Measurements from ENCODE around the gene NECTIN2.
"Not testable (repeated sequence)": the region's sequence is repeated elsewhere in the genome, so short reads cannot be mapped to it uniquely, and the experiment has no call there.

Gene NECTIN2

GRCh38 chr19:44856421-44857083 lies 10.5 kb downstream of the NECTIN2 start:
- CTCF ChIA-PET = no interaction called here
- Mint-ChIP-seq H3K4me3 (no peak overlapping the region), H3K4me1 (peaks cover 4% of the 10 kb centered on the region), H3K27me3 (peaks cover 25% of the 10 kb centered on the region), H3K9me3 (no peaks in the 10 kb centered on the region), H3K27ac (no peak overlapping the region), H3K36me3 (no peaks in the 10 kb centered on the region)
- no peak for DNase-seq

- H3K36me3 Mint-ChIP-seq = no peaks in the 10 kb centered on the region
- no peak overlapping the region for H3K4me3 Mint-ChIP-seq
- H3K4me1 Mint-ChIP-seq = peaks cover 3% of the 10 kb centered on the region
- DNase-seq = no peak
- CTCF ChIA-PET = no interaction called here
- peaks cover 12% of the 10 kb centered on the region for H3K27me3 Mint-ChIP-seq
- H3K27ac Mint-ChIP-seq = no peak overlapping the region
- no peaks in the 10 kb centered on the region for H3K9me3 Mint-ChIP-seq
These were observed 11.7 kb downstream of the NECTIN2 start for GRCh38 chr19:44857837-44858236.

GRCh38 chr19:44861576-44861975 lies 15.5 kb downstream of the NECTIN2 start:
- DNase-seq, H3K27me3 Mint-ChIP-seq, CTCF ChIA-PET, H3K36me3 Mint-ChIP-seq, H3K4me3 Mint-ChIP-seq, H3K27ac Mint-ChIP-seq, H3K4me1 Mint-ChIP-seq, H3K9me3 Mint-ChIP-seq: not testable (repeated sequence)

GRCh38 chr19:44863990-44864389 lies 17.9 kb downstream of the NECTIN2 start:
- CTCF ChIA-PET = no interaction called here

DNA sequence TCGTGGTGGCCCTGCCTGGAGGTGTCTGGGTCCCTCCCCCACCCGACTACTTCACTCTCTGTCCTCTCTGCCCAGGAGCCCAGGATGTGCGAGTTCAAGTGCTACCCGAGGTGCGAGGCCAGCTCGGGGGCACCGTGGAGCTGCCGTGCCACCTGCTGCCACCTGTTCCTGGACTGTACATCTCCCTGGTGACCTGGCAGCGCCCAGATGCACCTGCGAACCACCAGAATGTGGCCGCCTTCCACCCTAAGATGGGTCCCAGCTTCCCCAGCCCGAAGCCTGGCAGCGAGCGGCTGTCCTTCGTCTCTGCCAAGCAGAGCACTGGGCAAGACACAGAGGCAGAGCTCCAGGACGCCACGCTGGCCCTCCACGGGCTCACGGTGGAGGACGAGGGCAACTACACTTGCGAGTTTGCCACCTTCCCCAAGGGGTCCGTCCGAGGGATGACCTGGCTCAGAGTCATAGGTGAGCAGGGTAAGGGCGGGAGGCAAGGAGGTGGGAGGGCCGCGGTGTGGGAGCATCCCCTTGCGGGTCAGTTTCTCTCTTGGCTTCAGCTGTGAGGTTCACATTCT lies 19.2 kb downstream of the NECTIN2 start:
- CTCF ChIA-PET = no interaction called here
- no peak overlapping the region for H3K27ac Mint-ChIP-seq

More at GRCh38 chr19:44863990-44864389, 17.9 kb downstream of the NECTIN2 start:
- H3K4me1 Mint-ChIP-seq = peaks cover 5% of the 10 kb centered on the region
- H3K27me3 Mint-ChIP-seq = peaks cover 5% of the 10 kb centered on the region
- no peaks in the 10 kb centered on the region for H3K9me3 Mint-ChIP-seq
- H3K4me3 Mint-ChIP-seq = no peak overlapping the region
- no peak overlapping the region for H3K27ac Mint-ChIP-seq
- H3K36me3 Mint-ChIP-seq = no peaks in the 10 kb centered on the region
- DNase-seq = no peak

GRCh38 chr19:44866664-44867063 lies 20.6 kb downstream of the NECTIN2 start:
- no peak overlapping the region for H3K4me3 Mint-ChIP-seq
- H3K27me3 Mint-ChIP-seq = peaks cover 14% of the 10 kb centered on the region
- no peak overlapping the region for H3K27ac Mint-ChIP-seq
- CTCF ChIA-PET = no interaction called here
- H3K4me1 Mint-ChIP-seq = peaks cover 5% of the 10 kb centered on the region
- no peaks in the 10 kb centered on the region for H3K9me3 Mint-ChIP-seq
- DNase-seq = no peak
- H3K36me3 Mint-ChIP-seq = no peaks in the 10 kb centered on the region

More for the DNA sequence above, 19.2 kb downstream of the NECTIN2 start:
- H3K4me1 Mint-ChIP-seq = peaks cover 5% of the 10 kb centered on the region
- H3K27me3 Mint-ChIP-seq = peaks cover 12% of the 10 kb centered on the region
- no peaks in the 10 kb centered on the region for H3K36me3 Mint-ChIP-seq
- no peaks in the 10 kb centered on the region for H3K9me3 Mint-ChIP-seq
- H3K4me3 Mint-ChIP-seq = no peak overlapping the region
- DNase-seq = no peak

GRCh38 chr19:44867578-44867977 lies 21.5 kb downstream of the NECTIN2 start:
- Mint-ChIP-seq H3K36me3 (no peaks in the 10 kb centered on the region), H3K27ac (no peak overlapping the region), H3K4me3 (no peak overlapping the region), H3K27me3 (peaks cover 14% of the 10 kb centered on the region), H3K9me3 (no peaks in the 10 kb centered on the region), H3K4me1 (peaks cover 5% of the 10 kb centered on the region)
- DNase-seq = no peak
- CTCF ChIA-PET = interaction anchor here (0.7 kb wide), 1 partner anchor 83 kb away, joined by 3 read pairs; no protein-coding TSS in a partner anchor

- peaks cover 5% of the 10 kb centered on the region for H3K4me1 Mint-ChIP-seq
- CTCF ChIA-PET = no interaction called here
- H3K36me3 Mint-ChIP-seq = no peaks in the 10 kb centered on the region
- no peak overlapping the region for H3K4me3 Mint-ChIP-seq
- no peak for DNase-seq
- peaks cover 14% of the 10 kb centered on the region for H3K27me3 Mint-ChIP-seq
- H3K9me3 Mint-ChIP-seq = no peaks in the 10 kb centered on the region
- no peak overlapping the region for H3K27ac Mint-ChIP-seq
These were observed 23.8 kb downstream of the NECTIN2 start for GRCh38 chr19:44869733-44870470.

- DNase-seq = no peak
- Mint-ChIP-seq H3K36me3 (no peaks in the 10 kb centered on the region), H3K9me3 (no peaks in the 10 kb centered on the region), H3K27me3 (peaks cover 8% of the 10 kb centered on the region), H3K4me1 (no peaks in the 10 kb centered on the region), H3K27ac (no peak overlapping the region), H3K4me3 (no peak overlapping the region)
- CTCF ChIA-PET = no interaction called here
These were observed 25.7 kb downstream of the NECTIN2 start for GRCh38 chr19:44871809-44872208.

GRCh38 chr19:44872661-44873060 lies 26.6 kb downstream of the NECTIN2 start:
- Mint-ChIP-seq H3K9me3 (no peaks in the 10 kb centered on the region), H3K27me3 (peaks cover 8% of the 10 kb centered on the region), H3K4me1 (peaks cover 3% of the 10 kb centered on the region), H3K27ac (no peak overlapping the region), H3K4me3 (no peak overlapping the region), H3K36me3 (no peaks in the 10 kb centered on the region)
- DNase-seq = no peak
- CTCF ChIA-PET = no interaction called here

DNA sequence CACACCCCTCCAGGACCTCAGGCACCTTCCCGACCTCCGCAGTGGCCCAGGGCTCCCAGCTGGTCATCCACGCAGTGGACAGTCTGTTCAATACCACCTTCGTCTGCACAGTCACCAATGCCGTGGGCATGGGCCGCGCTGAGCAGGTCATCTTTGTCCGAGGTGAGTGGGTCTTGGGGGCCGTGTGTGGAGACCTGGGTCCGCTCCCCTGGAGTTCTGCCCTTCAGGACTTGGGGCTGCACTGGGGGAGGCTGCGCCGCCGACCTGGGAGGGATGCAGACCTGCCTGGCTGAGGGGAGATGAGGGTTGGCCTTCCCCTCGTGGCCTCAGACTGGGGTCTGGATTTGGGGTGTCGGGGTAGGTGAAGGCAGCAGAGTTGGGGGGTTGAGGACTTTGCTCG lies 28.2 kb downstream of the NECTIN2 start:
- H3K27me3 Mint-ChIP-seq = peaks cover 13% of the 10 kb centered on the region
- H3K4me1 Mint-ChIP-seq = peaks cover 3% of the 10 kb centered on the region
- H3K4me3 Mint-ChIP-seq = no peak overlapping the region
- DNase-seq = no peak
- no peaks in the 10 kb centered on the region for H3K36me3 Mint-ChIP-seq
- H3K27ac Mint-ChIP-seq = no peak overlapping the region
- no peaks in the 10 kb centered on the region for H3K9me3 Mint-ChIP-seq
- CTCF ChIA-PET = no interaction called here

DNA sequence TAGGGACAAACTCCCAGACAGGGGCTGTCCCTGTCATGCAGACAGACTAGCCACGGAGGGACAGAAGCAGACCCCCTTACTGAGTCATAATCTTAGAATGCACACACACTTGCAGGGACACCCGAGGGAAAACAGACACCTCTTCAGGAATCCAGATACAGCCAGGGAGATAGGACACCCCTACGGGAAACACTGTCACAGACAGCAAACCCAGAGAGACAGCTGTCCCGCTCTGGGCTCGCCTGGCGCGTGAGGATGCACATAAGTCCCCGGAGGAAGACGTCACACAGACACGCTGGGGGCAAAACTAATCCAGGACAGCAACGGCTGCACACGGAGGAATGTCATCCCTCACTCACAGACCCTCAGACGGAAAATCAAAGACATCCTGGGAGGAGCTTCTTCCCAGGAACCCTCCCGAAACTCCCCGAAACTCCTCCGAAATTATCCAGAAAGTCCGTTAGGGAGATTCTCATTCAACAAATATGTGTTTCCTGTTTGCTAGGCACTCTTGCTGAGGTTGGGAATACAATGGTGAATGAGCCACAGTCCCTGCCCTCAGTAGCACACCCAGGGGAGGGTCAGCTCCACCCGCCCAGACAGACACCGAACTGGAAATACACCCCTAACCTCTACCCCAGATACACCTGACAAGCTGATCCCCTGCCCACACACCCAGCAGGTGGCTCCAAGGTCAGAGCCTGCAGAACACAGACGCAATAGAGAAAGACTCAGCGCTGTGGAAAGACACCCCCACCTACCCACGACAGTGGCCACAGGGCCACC lies 29.8 kb downstream of the NECTIN2 start:
- H3K36me3 Mint-ChIP-seq = no peaks in the 10 kb centered on the region
- DNase-seq = no peak
- CTCF ChIA-PET = interaction anchor here (1.0 kb wide), 1 partner anchor 14 kb away, joined by 3 read pairs; no protein-coding TSS in a partner anchor
- no peak overlapping the region for H3K27ac Mint-ChIP-seq
- no peaks in the 10 kb centered on the region for H3K9me3 Mint-ChIP-seq
- H3K4me1 Mint-ChIP-seq = peaks cover 3% of the 10 kb centered on the region
- H3K27me3 Mint-ChIP-seq = peaks cover 4% of the 10 kb centered on the region
- no peak overlapping the region for H3K4me3 Mint-ChIP-seq

DNA sequence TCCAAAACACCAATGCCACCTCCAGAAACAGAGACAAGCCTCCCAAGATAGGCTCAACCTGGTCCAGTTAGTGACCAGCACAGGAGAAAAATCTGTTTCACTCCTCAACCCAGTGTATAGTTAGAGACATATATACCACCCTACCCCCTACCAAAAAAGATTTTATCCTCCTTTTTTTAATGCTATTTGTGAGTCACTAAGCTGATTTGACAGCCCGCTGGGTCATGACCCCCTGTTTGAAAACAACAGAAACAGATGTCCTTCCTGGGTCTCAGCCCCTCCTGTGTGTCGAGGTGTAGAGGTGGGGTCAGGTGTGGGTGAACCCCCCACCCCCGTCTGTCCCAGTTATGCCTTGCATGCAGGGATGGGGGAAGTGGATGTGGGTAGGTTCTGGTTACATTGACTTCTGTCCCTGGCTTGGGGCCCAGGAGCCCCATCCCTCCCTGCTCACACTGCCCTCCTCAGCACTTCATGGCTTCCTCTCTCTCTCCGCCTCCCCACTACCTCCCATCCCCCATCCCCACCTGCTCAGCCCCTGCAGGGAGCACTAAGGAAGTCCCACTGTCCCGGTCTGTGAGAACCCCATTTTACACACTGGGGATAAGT lies 30.9 kb downstream of the NECTIN2 start:
- Mint-ChIP-seq H3K4me3 (no peak overlapping the region), H3K4me1 (peaks cover 3% of the 10 kb centered on the region), H3K27ac (no peak overlapping the region), H3K27me3 (peaks cover 4% of the 10 kb centered on the region), H3K9me3 (no peaks in the 10 kb centered on the region), H3K36me3 (no peaks in the 10 kb centered on the region)
- no peak for DNase-seq
- CTCF ChIA-PET = interaction anchor here (1.0 kb wide), 1 partner anchor 13 kb away, joined by 3 read pairs; no protein-coding TSS in a partner anchor

Measured in activated naive CD4-positive, alpha-beta T cell treated with anti-CD3 and anti-CD28 coated beads, Interleukin-2, amount 10 ng/mL, durations not matched to agents 7 days and 5 days (primary cell).